Small intestine (tissue), 16 donors: Measurements from ENCODE around the gene GRIA3. TPM values are rescaled to one million over a fixed set of nuclear protein-coding genes. Genes with fewer than 3 reads are reported as not detected.

Experiments
- DNase-seq, 2 donors: peaks; one replicate each; pipeline versions ENCODE4 v3.0.0 to v3.0.0-alpha.2; 2013
- FAIRE-seq: peaks from 2 replicates; lab custom pipeline; 2012; peaks lifted over from hg19 to GRCh38; lab: Jason Lieb, UNC
- H3K27ac ChIP-seq, 3 donors: one replicate each; pipeline ENCODE4 v1.5.1; 2013; ENCODE audit warnings: low read length in 2 of 3, mild to moderate bottlenecking in 2 of 3, control low read depth in 1 of 3, inconsistent platforms in 1 of 3, low read depth in 1 of 3, moderate library complexity in 1 of 3
- H3K27me3 ChIP-seq, 3 donors: one replicate each; pipeline ENCODE4 v1.6.1; 2013; ENCODE audit warnings: low read length in 3 of 3, inconsistent platforms in 1 of 3; ENCODE audit not compliant: control insufficient read depth in 3 of 3, insufficient read depth in 3 of 3
- H3K36me3 ChIP-seq, 3 donors: one replicate each; pipeline ENCODE4 v1.6.1; 2013; ENCODE audit warnings: low read length in 3 of 3, inconsistent platforms in 1 of 3, low read depth in 1 of 3, mild to moderate bottlenecking in 1 of 3, moderate library complexity in 1 of 3; ENCODE audit not compliant: control insufficient read depth in 3 of 3, insufficient read depth in 2 of 3
- H3K4me1 ChIP-seq, 3 donors: one replicate each; pipeline ENCODE4 v1.6.1; 2013; ENCODE audit warnings: low read length in 2 of 3, inconsistent platforms in 1 of 3, low read depth in 1 of 3, mild to moderate bottlenecking in 1 of 3, moderate library complexity in 1 of 3; ENCODE audit not compliant: control insufficient read depth in 3 of 3, insufficient read depth in 2 of 3
- H3K4me3 ChIP-seq, 3 donors: one replicate each; pipeline ENCODE4 v1.5.1; 2013; ENCODE audit warnings: low read length in 3 of 3, control low read depth in 1 of 3, inconsistent platforms in 1 of 3, low read depth in 1 of 3, mild to moderate bottlenecking in 1 of 3, moderate library complexity in 1 of 3
- H3K9me3 ChIP-seq, 2 donors: one replicate each; pipeline ENCODE4 v1.6.1; 2013; ENCODE audit warnings: low read depth in 1 of 2, low read length in 1 of 2; ENCODE audit not compliant: control insufficient read depth in 2 of 2, insufficient read depth in 1 of 2
- WGBS, 3 donors: extraction: QIAGEN DNeasy Blood & Tissue Kit; methylation state at CpG; one replicate each; pipeline ENCODE4 v1.1.7; 2013; 5-methylcytosine and 5-hydroxymethylcytosine counted together
- long read RNA-seq, 10 donors: transcript quantifications; one replicate each; lab custom pipeline, GENCODE V29; 2026
- polyA plus RNA-seq, 4 donors: library from polyadenylated mRNA; stranded (reverse) in 3 of 4; unstranded in 1 of 4; fragments of 200-250 nt in 3 of 4; fragments of 120-200 nt in 1 of 4; gene quantifications; one replicate each; pipeline versions ENCODE4 v1.2.1 to v1.2.3, GENCODE V29; 2013
- donor health status: healthy with polysubstance abuse.
- donor health status: control.
- donor health status: control.
- donor health status: Bipolar disorder and iron deficiency.
- donor health status: healthy.

GRIA3 gene
- polyA plus RNA-seq: 1 to 10 TPM in 1 of 4 donors, under 1 TPM in 2, not detected in 1; 0.22 to 1.0 (median 0.84) TPM
- long read RNA-seq, donor 1, partial matches to known transcripts: 0 of 1 reads
- long read RNA-seq, donor 1, other reads (novel, unspliced or antisense): 0 of 1 reads
- long read RNA-seq, donor 2: 0 reads
- long read RNA-seq, donor 3: 0 reads
- long read RNA-seq, donor 4: 0 reads
- long read RNA-seq, donor 5: 0 reads
- long read RNA-seq, donor 6: 0 reads
- long read RNA-seq, donor 7: 0 reads
- long read RNA-seq, donor 8: 0 reads
- long read RNA-seq, donor 9: 0 reads
- long read RNA-seq, donor 10, full-length matches to known transcripts: 1 of 1 reads
- long read RNA-seq, donor 10, partial matches to known transcripts: 0 of 1 reads
- long read RNA-seq, donor 10, other reads (novel, unspliced or antisense): 0 of 1 reads

DNA sequence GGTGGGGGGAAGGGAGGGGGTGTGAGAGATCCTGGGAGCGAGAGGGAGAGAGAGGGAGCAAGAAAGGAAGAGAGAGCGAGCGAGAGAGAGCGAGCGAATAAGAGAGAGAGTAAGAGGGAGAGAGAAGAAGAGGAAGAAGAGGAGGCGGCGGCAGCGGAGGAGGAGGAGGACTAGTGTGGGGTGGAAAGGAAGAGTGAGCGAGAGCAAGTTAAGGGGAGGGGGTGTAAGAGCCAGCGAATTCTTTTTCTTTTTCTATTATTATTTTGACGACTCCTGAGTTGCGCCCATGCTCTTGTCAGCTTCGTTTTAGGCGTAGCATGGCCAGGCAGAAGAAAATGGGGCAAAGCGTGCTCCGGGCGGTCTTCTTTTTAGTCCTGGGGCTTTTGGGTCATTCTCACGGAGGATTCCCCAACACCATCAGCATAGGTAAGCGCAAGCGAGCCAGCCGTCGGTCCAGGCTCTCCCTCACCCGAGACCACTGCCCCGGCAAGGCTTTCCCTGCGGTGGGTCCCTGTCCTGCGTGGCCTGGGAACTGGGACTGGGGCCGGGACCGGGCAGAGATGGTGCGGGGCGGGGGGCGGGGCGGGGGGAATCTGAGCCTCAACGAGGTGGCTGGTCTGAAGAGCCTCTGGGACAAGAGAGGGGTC lies at the start of gene GRIA3:
GRIA3 (plus strand) TSS at position 60 of the 647 bp plus-strand sequence; CDS start at position 318, 258 bp downstream.
- 4 to 37% (median 19%) methylated on average over 25 to 33 of the region's 33 CpGs for WGBS, 3 donors
- FAIRE-seq (no peak), DNase-seq (no peak)
- no peak within 1 kb of the TSS for H3K27ac ChIP-seq
- peaks cover 0 to 37% (median 0%) of the 10 kb centered on the region in 3 donors for H3K27me3 ChIP-seq
- peak within 1 kb of the TSS in 1 of 3 donors; percentile 22 for H3K4me3 ChIP-seq
- no peaks in the 10 kb centered on the region for H3K36me3 ChIP-seq
- H3K9me3 ChIP-seq: no peaks in the 10 kb centered on the region
- no peaks in the 10 kb centered on the region for H3K4me1 ChIP-seq

GRCh38 chrX:123138473-123138872 lies 45.6 kb upstream of the GRIA3 start:
- no peak for FAIRE-seq
- Histone ChIP-seq H3K36me3 (no peaks in the 10 kb centered on the region), H3K27ac (no peak overlapping the region), H3K4me1 (no peaks in the 10 kb centered on the region), H3K27me3 (no peaks in the 10 kb centered on the region), H3K4me3 (no peak overlapping the region), H3K9me3 (no peaks in the 10 kb centered on the region)
- 80 to 82% (median 82%) methylated on average over 1 of the region's 1 CpG for WGBS, 3 donors
- no peak for DNase-seq

- FAIRE-seq (no peak), DNase-seq (no peak)
- no peaks in the 10 kb centered on the region for H3K9me3 ChIP-seq
- H3K4me1 ChIP-seq: no peaks in the 10 kb centered on the region
- no peak overlapping the region for H3K27ac ChIP-seq
- H3K36me3 ChIP-seq: no peaks in the 10 kb centered on the region
- WGBS, 3 donors: 24 to 64% (median 48%) methylated on average over 5 of the region's 5 CpGs
- H3K4me3 ChIP-seq: no peak overlapping the region
- H3K27me3 ChIP-seq: no peaks in the 10 kb centered on the region
Observed at GRCh38 chrX:123140454-123140853, 43.6 kb upstream of the GRIA3 start.

DNA sequence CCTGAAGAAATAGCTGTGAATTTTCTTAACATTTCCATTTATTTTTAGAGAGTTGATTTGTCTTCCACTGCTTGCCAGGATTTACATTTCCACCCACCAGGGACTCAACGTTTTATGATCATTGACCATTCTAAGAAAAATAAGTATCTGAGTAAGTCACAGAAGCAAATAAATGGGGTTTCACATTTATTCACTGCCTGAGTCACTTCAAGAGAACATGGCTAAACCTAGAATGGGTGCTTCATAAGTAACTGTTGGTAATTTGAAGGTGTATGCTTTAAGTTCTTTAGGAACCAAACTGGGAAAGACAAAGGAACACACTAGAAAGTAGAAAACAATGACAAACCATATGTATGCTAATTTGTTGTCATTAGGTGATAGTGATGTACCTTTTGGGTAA lies 43.2 kb upstream of the GRIA3 start:
- DNase-seq (no peak), FAIRE-seq (no peak)
- Histone ChIP-seq H3K4me1 (no peaks in the 10 kb centered on the region), H3K9me3 (no peaks in the 10 kb centered on the region), H3K27me3 (no peaks in the 10 kb centered on the region), H3K27ac (no peak overlapping the region), H3K36me3 (no peaks in the 10 kb centered on the region), H3K4me3 (no peak overlapping the region)
- WGBS, 3 donors: 14 to 37% (median 23%) methylated on average over 1 of the region's 1 CpG

- DNase-seq (no peak), FAIRE-seq (no peak)
- Histone ChIP-seq H3K4me1 (no peaks in the 10 kb centered on the region), H3K27me3 (no peaks in the 10 kb centered on the region), H3K4me3 (no peak overlapping the region), H3K9me3 (no peaks in the 10 kb centered on the region), H3K27ac (no peak overlapping the region), H3K36me3 (no peaks in the 10 kb centered on the region)
- WGBS, 3 donors: 47 to 51% (median 51%) methylated on average over 7 of the region's 7 CpGs
Observed at GRCh38 chrX:123153846-123154335, 30.2 kb upstream of the GRIA3 start.

- Histone ChIP-seq H3K27ac (no peak overlapping the region), H3K36me3 (no peaks in the 10 kb centered on the region), H3K4me1 (no peaks in the 10 kb centered on the region), H3K9me3 (no peaks in the 10 kb centered on the region), H3K4me3 (no peak overlapping the region), H3K27me3 (no peaks in the 10 kb centered on the region)
- 73 to 81% (median 74%) methylated on average over 1 of the region's 1 CpG for WGBS, 3 donors
- FAIRE-seq (no peak), DNase-seq (no peak)
Observed at GRCh38 chrX:123155327-123155726, 28.8 kb upstream of the GRIA3 start.

- no peak for DNase-seq
- H3K9me3 ChIP-seq: no peaks in the 10 kb centered on the region
- no peak overlapping the region for H3K27ac ChIP-seq
- WGBS, 3 donors: 79 to 95% (median 92%) methylated on average over 3 of the region's 3 CpGs
- H3K4me3 ChIP-seq: no peak overlapping the region
- H3K4me1 ChIP-seq: no peaks in the 10 kb centered on the region
- no peaks in the 10 kb centered on the region for H3K27me3 ChIP-seq
- no peaks in the 10 kb centered on the region for H3K36me3 ChIP-seq
- FAIRE-seq: no peak
Observed at GRCh38 chrX:123157586-123157985, 26.5 kb upstream of the GRIA3 start.

- DNase-seq (no peak), FAIRE-seq (no peak)
- Histone ChIP-seq H3K36me3 (no peaks in the 10 kb centered on the region), H3K4me3 (no peak overlapping the region), H3K27me3 (no peaks in the 10 kb centered on the region), H3K27ac (no peak overlapping the region), H3K4me1 (no peaks in the 10 kb centered on the region), H3K9me3 (no peaks in the 10 kb centered on the region)
- 68 to 85% (median 77%) methylated on average over 4 of the region's 4 CpGs for WGBS, 3 donors
Observed at GRCh38 chrX:123159403-123159802, 24.7 kb upstream of the GRIA3 start.
